GM18517 (cell line): Measurements from ENCODE around the gene IRF9.

Source experiments
- ATAC-seq: cut with Tn5 transposase; IDR thresholded peaks from one replicate; pipeline ENCODE4 v1.9.1; 2021; ENCODE audit warnings: mild to moderate bottlenecking, moderate library complexity; ENCODE audit not compliant: unreplicated experiment

Gene IRF9

DNA sequence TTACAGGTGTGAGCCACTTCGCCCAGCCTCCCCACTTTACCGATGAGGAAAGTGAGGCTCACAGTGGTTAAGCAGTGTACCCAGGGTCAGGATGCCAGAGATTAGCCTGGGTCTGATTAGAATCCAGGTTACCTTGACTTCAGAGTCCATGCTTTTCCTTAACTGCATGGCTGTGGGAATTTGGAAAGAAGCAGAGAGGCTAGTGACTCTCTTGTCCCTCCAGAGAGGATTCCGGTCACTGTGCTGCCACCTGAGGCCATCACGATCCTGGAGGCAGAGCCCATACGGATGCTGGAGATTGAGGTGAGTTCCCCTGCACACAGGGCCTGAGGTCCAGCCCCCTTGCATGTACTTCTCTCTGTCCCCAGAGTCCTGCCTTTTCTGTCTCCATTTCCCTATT is 15.5 kb downstream of the IRF9 start:
- no peak for ATAC-seq

DNA sequence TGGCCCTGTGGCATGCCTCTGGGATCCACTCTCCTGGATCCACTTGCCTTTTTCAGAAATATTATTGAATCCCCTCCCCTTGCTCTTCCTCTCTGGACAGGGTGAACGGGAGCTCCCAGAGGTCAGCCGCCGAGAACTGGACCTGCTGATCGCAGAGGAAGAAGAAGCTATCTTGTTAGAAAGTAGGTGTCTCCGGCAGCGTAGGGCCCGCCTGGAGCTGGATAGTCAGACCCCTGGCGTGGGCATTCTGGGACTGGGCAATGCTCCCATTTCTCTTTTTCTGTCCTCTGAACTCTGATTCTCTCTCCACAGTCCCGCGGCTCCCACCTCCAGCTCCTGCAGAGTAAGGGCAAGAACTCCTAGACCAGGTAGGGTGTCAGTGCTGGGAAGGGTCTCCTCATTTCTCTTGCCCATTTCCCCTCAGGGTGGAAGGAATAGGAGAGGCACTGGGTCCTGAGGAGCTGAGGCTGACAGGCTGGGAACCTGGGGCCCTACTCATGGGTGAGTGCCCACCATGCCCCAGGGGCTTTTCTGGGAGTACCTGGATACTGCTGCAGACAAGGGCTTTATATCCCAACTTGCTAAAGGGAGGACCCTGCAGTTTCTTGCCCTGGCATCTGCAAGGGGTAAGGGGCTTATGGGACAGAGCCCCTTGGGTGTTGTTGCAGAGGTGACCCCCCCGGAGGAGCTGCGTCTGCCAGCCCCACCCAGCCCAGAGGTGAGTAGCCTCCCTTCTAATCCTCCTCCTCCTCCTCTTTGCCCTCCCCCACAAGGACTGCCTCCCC is 16.2 kb downstream of the IRF9 start:
- ATAC-seq, result no peak

DNA sequence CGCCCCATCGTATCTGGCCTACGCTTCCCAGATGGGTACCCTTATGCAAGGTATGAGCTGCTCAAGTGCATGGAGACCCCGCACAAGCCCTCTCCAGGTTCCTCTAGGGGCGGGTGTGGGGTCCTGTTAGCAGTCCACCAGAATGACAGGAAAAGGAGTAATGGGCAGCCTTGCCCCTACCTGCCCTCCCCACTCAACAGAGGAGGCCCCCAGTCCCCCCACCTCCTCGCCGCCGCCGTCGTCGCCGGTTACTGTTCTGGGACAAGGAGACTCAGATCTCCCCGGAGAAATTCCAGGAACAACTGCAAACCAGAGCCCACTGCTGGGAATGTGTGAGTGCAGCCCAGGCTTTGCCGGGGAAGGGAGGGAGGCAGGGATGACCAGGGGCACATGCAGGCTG is 16.8 kb downstream of the IRF9 start:
- no peak for ATAC-seq

GRCh38 chr14:24178399-24179178 is 17.5 kb downstream of the IRF9 start:
- no peak for ATAC-seq

DNA sequence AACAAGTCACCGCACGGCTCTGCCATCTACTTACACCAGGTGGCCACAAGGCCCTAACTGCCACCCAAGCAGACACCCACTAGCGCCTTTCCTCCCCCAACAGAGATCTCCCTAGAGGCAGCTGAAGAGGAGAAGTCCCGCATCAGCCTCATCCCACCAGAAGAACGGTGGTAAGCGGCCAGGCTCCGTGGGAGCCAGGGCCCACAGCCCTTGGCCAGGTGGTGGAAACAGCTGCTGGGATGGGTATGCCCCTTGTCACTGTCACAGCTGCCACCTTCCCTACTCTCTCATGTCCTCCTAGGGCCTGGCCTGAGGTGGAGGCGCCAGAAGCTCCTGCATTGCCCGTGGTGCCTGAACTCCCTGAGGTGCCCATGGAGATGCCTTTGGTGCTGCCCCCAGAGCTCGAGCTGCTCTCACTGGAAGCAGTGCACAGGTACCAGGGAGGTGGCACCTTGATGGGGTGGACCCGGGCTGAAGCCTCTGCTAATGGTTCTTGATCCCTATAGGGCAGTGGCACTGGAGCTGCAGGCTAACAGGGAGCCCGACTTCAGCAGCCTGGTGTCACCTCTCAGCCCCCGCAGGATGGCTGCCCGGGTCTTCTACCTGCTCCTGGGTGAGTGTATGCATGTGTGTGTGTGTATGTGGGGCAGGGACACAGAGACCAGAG is 18.4 kb downstream of the IRF9 start:
- no peak for ATAC-seq

GRCh38 chr14:24179961-24180796 is 19.1 kb downstream of the IRF9 start:
- ATAC-seq, result no peak

DNA sequence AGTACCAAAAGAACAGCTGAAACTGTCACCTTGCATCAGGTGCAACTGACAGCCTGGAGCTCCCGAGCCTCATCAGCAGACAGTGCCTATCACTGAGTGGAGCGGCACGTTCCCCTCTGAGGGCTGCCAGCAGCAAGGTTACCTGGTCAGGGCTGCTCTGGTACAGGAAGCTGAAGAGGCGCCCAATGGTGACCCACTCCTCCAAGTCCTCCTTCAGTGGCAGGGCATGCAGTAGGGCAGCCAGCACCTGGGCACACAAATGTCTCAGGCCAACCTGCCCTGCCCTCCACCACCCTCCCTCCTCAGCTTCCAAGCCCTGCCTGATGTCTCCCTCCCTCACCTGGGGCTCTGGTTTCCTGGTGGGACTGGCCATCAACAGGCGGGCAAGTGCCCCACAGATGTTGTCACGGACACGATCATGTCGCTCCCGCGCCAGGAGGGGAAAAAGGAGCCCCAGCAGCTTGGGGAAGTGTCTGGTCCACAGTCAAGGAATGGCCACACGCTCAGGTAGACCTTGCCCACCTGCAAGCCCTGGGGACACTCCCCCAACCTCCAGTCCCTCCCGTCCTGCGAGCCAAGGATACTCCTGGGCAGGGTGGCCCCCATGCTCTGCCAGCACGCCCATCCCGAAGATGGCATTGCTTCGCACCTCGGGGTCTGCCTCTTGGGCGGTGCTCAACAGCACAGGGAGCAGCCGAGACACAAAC is 20.5 kb downstream of the IRF9 start:
- ATAC-seq, result no peak

GRCh38 chr14:24182110-24182882 is 21.2 kb downstream of the IRF9 start:
- ATAC-seq, result no peak

DNA sequence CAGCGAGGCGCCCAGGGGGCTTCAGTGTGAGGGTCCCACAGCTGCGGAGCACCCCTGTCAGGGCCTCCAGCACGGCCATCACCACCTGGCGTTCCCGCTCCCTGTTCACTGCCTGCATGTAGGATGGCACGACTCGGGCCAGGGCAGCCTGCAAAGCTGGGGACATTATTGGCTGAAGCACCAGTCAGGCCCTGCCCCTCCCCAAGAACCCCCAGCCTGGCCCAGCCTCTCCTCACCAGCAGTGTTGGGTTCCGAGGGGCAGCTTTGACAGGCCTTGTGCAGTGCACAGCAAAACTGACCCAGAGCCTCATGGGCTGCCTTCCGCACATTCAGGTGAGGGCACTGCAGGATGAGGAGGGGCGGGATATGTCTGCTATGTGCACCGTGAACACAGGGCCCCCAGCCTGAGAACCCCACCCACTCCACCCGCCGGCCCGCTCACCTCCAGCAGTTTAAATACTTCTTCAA is 22.0 kb downstream of the IRF9 start:
- no peak for ATAC-seq

GRCh38 chr14:24184104-24184970 is 23.3 kb downstream of the IRF9 start:
- ATAC-seq, result no peak

GRCh38 chr14:24185026-24185425 is 24.0 kb downstream of the IRF9 start:
- ATAC-seq, result no peak

DNA sequence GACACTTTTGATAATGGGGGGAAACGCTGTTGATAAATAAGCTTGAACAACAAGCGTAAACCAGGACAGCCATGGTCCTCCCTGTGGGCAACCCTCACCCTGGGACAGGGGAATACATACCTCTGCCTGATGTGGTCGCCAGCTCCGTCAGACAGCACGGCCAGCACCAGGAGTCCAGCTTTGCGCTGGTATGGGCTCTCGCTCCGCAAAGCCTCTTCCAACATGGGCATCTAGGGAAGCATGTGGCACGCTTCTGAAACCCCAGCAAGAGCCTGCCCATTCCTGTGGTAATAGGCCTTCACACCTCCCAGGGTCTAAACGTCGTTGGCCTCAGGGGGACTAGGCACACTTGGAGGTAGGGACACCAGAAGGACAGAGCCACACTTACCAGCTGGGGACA is 24.7 kb downstream of the IRF9 start:
- ATAC-seq, result no peak

DNA sequence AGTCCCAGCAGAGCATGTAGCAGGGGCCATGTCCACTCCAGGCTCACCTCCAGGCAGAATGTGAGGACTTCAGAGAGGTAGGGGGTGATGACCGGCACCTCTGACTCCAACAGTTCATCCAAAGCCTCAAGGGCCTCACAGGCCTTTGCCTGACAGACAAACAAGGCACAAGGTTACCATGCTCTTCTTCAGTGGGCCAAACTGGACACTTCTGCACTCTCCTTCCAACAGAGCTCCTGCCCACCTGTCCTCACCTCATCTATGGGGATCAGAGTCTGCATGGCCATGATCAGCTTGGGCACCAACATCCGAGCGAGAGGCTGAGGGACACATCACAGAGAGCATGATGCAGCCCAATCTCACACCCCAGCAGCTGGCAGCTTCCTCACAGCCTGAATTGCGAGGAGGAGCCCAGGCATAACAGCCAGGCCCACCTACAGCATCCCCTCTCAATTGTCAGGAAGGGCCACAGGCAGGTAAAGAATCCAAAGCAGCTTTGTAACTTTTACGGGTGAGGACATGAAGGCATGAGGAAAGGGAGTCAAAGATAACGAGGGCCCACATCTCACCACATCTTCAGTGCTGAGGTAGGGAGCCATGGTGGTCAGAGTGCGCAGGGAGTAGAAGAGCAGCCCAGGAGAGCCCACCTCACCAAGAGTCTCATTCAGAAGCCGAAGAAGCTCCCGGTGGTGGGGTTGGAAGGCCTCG is 25.9 kb downstream of the IRF9 start:
- no peak for ATAC-seq

- ATAC-seq, result no peak
Measured at GRCh38 chr14:24187539-24187915, 26.5 kb downstream of the IRF9 start.

- ATAC-seq, result peak; percentile 86
Measured at GRCh38 chr14:24188251-24189058, 27.4 kb downstream of the IRF9 start, which contains the start of gene IPO4. TSS of gene IPO4 (minus strand) at chr14:24188816. CDS start at chr14:24188787, 29 bp downstream.

- ATAC-seq, result no peak
Measured at GRCh38 chr14:24189059-24189375, 28.0 kb downstream of the IRF9 start.

- ATAC-seq, result no peak
Measured at GRCh38 chr14:24189460-24189859, 28.4 kb downstream of the IRF9 start.
